Stimulated activated CD4-positive, alpha-beta T cell treated with anti-CD3 and anti-CD28 coated beads, TNF-alpha, amount 100 ng/mL, for 1 hour (primary cell): ENCODE results near the gene HP1BP3.
"Not testable (repeated sequence)": the region's sequence is repeated elsewhere in the genome, so short reads cannot be mapped to it uniquely, and the experiment has no call there.

Source experiments
- DNase-seq, 3 donors: peaks; one replicate each; pipeline ENCODE4 v3.0.0-alpha.2; 2020; ENCODE audit warnings: low read depth in 3 of 3, low spot score in 1 of 3

Gene HP1BP3

GRCh38 chr1:20727746-20728316 lies 59.3 kb downstream of the HP1BP3 start:
- DNase-seq, result no peak

GRCh38 chr1:20726932-20727745 lies 60.0 kb downstream of the HP1BP3 start:
- no peak for DNase-seq

- DNase-seq, result no peak
These were observed 60.8 kb downstream of the HP1BP3 start for GRCh38 chr1:20726118-20726911.

GRCh38 chr1:20725189-20726117 lies 61.7 kb downstream of the HP1BP3 start:
- DNase-seq, result no peak

GRCh38 chr1:20724364-20725188 lies 62.5 kb downstream of the HP1BP3 start:
- DNase-seq, result no peak

- no peak for DNase-seq
These were observed 63.4 kb downstream of the HP1BP3 start for GRCh38 chr1:20723537-20724363.

- no peak for DNase-seq
These were observed 64.0 kb downstream of the HP1BP3 start for GRCh38 chr1:20723159-20723536.

GRCh38 chr1:20721117-20722061 lies 65.7 kb downstream of the HP1BP3 start:
- DNase-seq, result no peak

GRCh38 chr1:20720631-20721091 lies 66.4 kb downstream of the HP1BP3 start:
- no peak for DNase-seq

- no peak for DNase-seq
These were observed 67.1 kb downstream of the HP1BP3 start for GRCh38 chr1:20719871-20720620.

- DNase-seq, result no peak
These were observed 67.8 kb downstream of the HP1BP3 start for GRCh38 chr1:20719261-20719660.

- DNase-seq, result not testable (repeated sequence)
These were observed 68.7 kb downstream of the HP1BP3 start for GRCh38 chr1:20718343-20718882.

GRCh38 chr1:20717452-20718342 lies 69.4 kb downstream of the HP1BP3 start, which contains the start of gene KIF17:
Gene KIF17 (minus strand): TSS chr1:20718007. CDS start chr1:20717706, 301 bp downstream.
- peak in 2 of 3 donors; percentile 30 to 44 for DNase-seq

- DNase-seq, result no peak
These were observed 70.9 kb downstream of the HP1BP3 start for GRCh38 chr1:20716232-20716631.

GRCh38 chr1:20715406-20715805 lies 71.7 kb downstream of the HP1BP3 start:
- no peak for DNase-seq

- no peak for DNase-seq
These were observed 73.7 kb downstream of the HP1BP3 start for GRCh38 chr1:20713440-20713839.
